MV-4-11 (cell line): ENCODE data around the gene S1PR1.
"Not testable (repeated sequence)": the region's sequence is repeated elsewhere in the genome, so short reads cannot be mapped to it uniquely, and the experiment has no call there.

Experiments used
- DNase-seq: peaks from one replicate; lab custom pipeline; 2025; lab: John Stamatoyannopoulos, UW

S1PR1 gene

GRCh38 chr1:101219924-101220870, 16.6 kb upstream of the S1PR1 start:
- DNase-seq: no peak

- DNase-seq: no peak
Measured at GRCh38 chr1:101220906-101221305, 15.9 kb upstream of the S1PR1 start.

- DNase-seq: peak; percentile 18
Measured at GRCh38 chr1:101221945-101222429, 14.8 kb upstream of the S1PR1 start.

GRCh38 chr1:101227837-101228236, 9.0 kb upstream of the S1PR1 start:
- DNase-seq: no peak

GRCh38 chr1:101228424-101229134, 8.2 kb upstream of the S1PR1 start:
- DNase-seq: no peak

- not testable (repeated sequence) for DNase-seq
Measured at GRCh38 chr1:101232182-101232581, 4.6 kb upstream of the S1PR1 start.

GRCh38 chr1:101233495-101233894, 3.3 kb upstream of the S1PR1 start:
- DNase-seq: no peak

GRCh38 chr1:101235216-101235695, 1.6 kb upstream of the S1PR1 start:
- no peak for DNase-seq

GRCh38 chr1:101235696-101236515, 913 bp upstream of the S1PR1 start:
- DNase-seq: peak; percentile 9

GRCh38 chr1:101237229-101237837, 514 bp downstream of the S1PR1 start:
- peak; percentile 3 for DNase-seq

GRCh38 chr1:101238031-101238628, 1.3 kb downstream of the S1PR1 start:
- no peak for DNase-seq

- DNase-seq: peak; percentile 30
Measured at GRCh38 chr1:101238681-101239094, 1.9 kb downstream of the S1PR1 start.

GRCh38 chr1:101239095-101240040, 2.5 kb downstream of the S1PR1 start:
- no peak for DNase-seq

GRCh38 chr1:101240041-101240430, 3.2 kb downstream of the S1PR1 start:
- DNase-seq: no peak

GRCh38 chr1:101241485-101242225, 4.8 kb downstream of the S1PR1 start:
- peak; percentile 57 for DNase-seq

GRCh38 chr1:101242324-101243050, 5.7 kb downstream of the S1PR1 start:
- no peak for DNase-seq

GRCh38 chr1:101243751-101244150, 6.9 kb downstream of the S1PR1 start:
- DNase-seq: no peak

GRCh38 chr1:101244842-101245241, 8.0 kb downstream of the S1PR1 start:
- DNase-seq: no peak
